H1 (cell line): Measurements from ENCODE around the gene CA10. TPM values are rescaled to one million over a fixed set of nuclear protein-coding genes. Genes with fewer than 3 reads are reported as not detected.

ENCODE experiments used
- CBX8 ChIP-seq: fragments of 300-800, 300-1000 bp; sonication (generic); IDR thresholded peaks from 2 replicates; pipeline ENCODE4 v1.7.1; 2016; ENCODE audit warnings: low read depth, low read length, borderline replicate concordance
- EGR1 ChIP-seq: IDR thresholded peaks from 2 replicates; pipeline ENCODE4 v1.6.1; 2011; ENCODE audit warnings: low read depth, low read length, borderline replicate concordance
- HDAC6 ChIP-seq: IDR thresholded peaks from one replicate; pipeline ENCODE4 v1.7.1; 2012; ENCODE audit warnings: low read depth, mild to moderate bottlenecking, inconsistent platforms, low read length, moderate library complexity
- MAFK ChIP-seq: IDR thresholded peaks from 2 replicates; pipeline ENCODE4 v1.6.1; 2012; ENCODE audit warnings: low read depth, mild to moderate bottlenecking, improper control_type of control experiment, low read length
- PHF8 ChIP-seq: fragments of 200-600 bp; sonication (generic); conservative IDR thresholded peaks from 2 replicates; pipeline ENCODE4 v1.7.1; 2012; ENCODE audit warnings: low read depth, mild to moderate bottlenecking, inconsistent platforms, low read length, moderate library complexity
- SIN3A ChIP-seq, 2 experiments: IDR thresholded peaks in 1 of 2; conservative IDR thresholded peaks in 1 of 2; 2 replicates each; pipeline ENCODE4 v1.6.1; 2011 to 2012; ENCODE audit warnings: low read length in 2 of 2, improper control_type of control experiment in 1 of 2, low read depth in 1 of 2, mild to moderate bottlenecking in 1 of 2
- SIX5 ChIP-seq: IDR thresholded peaks from 2 replicates; pipeline ENCODE4 v1.6.1; 2011; ENCODE audit warnings: mild to moderate bottlenecking, low read depth, low read length
- polyA plus RNA-seq, 7 experiments: library from polyadenylated mRNA; depleted of rRNA in 3 of 7; stranded (reverse) in 5 of 7; unstranded in 2 of 7; fragments of >200 nt in 5 of 7; fragments of 200-250 nt in 2 of 7; gene quantifications; 1 replicate in 5 of 7; 2 replicates in 1 of 7; 4 replicates in 1 of 7; pipeline versions ENCODE4 v1.2.1 to v1.2.3, GENCODE V29; 2011 to 2013; ENCODE audit warnings: missing spikeins in 2 of 7, mixed read lengths in 2 of 7
- total RNA-seq: library from RNA; stranded (reverse); fragmentation: NEBNext Ultra II Directional; extraction: Animal tissue kit (Norgen Biotek cat#: 25700); gene quantifications from 2 replicates; pipeline ENCODE4 v1.2.1, GENCODE V29; 2021

CA10 gene
- total and polyA plus RNA-seq, 2 of the 8 experiments (the other 6 are each of a cell fraction or from before 2014, with no cell fraction given) = 0.60 to 0.63 TPM

DNA sequence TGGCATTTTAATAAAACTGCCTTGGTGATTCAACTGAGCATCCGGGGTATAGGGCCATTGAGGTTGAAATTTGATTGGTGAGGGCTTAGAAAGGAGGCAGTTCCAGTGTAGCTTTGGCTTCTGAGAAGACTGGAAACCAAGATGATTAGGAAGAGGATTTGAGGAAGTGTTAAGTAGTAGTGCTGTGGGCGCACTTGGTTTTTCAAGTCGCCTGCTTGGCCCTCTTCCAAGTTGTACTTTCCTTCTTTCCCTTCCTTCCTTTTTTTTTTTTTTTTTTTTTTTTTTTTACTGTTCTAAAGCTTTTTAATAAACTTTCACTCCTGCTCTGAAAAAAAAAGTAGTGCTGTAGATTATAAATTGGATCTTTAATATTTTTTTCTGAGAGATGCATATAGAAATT is 577.6 kb downstream of the CA10 start (continued):
- no peak for TF ChIP-seq SIN3A (conservative IDR thresholded peaks at IDR 0.05 in 1 of 2, IDR thresholded peaks at IDR 0.05 in 1 of 2; ENCODE audit: low read depth in 1 of 2, low read length in 2 of 2)
- no peak for TF ChIP-seq PHF8
- no peak for TF ChIP-seq MAFK
- TF ChIP-seq SIX5 = no peak
- TF ChIP-seq EGR1 = no peak
- TF ChIP-seq HDAC6 = no peak
- no peak for TF ChIP-seq CBX8
